Suppressor macrophage (primary cell): ENCODE results near the gene ACTN2.
A peak's percentile ranks its signal among the peaks of the same experiment; 100 is the strongest.

ENCODE experiments used
- DNase-seq, 4 experiments: peaks; one replicate each; pipeline ENCODE4 v3.0.0-alpha.2; 2020 to 2022

The ACTN2 gene

GRCh38 chr1:236744533-236744932 lies 58.2 kb downstream of the ACTN2 start:
- no peak for DNase-seq

DNA sequence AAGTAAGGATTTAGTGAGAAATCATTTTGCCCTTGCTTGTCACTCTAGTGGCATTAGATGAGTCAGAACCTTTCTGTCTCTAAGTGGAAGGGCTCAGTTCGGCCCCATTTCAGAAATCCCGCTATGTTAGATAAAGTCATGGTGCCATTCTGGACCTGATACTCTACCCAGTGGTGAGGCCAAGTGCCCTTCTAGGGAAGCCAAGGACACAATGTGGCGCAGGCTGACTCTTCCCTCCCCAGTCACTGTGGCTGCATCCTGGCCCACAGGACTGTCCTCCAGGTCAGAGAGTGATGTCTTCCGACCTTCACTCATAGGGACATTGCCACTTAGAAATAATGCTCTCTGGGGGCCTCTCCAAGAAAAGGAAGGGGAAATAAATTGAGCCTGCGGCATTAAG lies 60.5 kb downstream of the ACTN2 start:
- no peak for DNase-seq

DNA sequence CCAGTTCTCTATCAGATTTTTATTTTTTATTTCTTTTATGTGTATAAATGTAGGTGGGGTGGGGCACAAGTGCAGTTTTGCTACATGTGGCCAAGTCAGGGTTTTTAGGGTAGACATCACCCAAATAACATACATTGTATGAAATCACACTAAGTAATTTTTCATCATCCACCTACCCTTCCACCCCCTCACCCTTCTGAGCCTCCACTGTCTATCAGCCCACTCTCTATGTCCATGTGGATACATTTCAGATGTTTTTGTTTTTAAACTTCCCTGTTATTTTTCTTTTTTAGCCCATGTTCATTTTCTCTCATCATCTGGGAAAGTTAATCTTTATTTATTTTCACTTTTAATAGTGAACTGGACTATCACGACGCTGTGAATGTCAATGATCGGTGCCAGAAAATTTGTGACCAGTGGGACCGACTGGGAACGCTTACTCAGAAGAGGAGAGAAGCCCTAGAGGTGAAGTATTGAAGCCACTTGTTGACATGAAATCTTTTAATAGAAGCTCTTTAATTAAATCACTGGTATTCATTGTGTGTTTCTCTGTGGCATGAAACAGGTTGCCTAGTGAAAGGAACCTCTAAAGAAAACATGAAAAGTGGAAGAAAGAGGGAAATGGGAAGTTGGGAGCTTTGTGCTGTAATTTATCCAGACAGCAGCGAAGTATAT lies 61.1 kb downstream of the ACTN2 start:
- no peak for DNase-seq

- DNase-seq: no peak
These were observed 62.1 kb downstream of the ACTN2 start for GRCh38 chr1:236748268-236748870.

DNA sequence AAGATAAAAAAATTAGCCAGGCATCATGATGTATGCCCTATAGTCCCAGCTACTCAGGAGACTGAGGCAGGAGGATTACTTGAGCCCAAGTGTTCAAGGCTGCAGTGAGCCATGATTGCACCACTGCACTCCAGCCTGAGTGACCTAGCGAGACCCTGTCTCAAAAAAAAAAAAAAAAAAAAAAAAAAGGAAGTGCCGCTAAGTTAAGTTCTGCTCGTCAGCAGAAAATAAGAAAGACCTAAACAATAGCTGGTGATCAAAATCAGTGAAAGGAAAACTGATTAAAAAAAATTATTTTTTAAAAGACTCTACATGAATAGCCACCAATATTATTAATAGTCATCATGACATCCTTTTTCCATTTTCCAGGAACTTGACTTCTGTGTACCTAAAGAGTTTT lies 64.6 kb downstream of the ACTN2 start:
- peak in 3 of 4 experiments; percentile 15 to 39 (median 35) for DNase-seq

GRCh38 chr1:236751385-236751784 lies 65.1 kb downstream of the ACTN2 start:
- no peak for DNase-seq

DNA sequence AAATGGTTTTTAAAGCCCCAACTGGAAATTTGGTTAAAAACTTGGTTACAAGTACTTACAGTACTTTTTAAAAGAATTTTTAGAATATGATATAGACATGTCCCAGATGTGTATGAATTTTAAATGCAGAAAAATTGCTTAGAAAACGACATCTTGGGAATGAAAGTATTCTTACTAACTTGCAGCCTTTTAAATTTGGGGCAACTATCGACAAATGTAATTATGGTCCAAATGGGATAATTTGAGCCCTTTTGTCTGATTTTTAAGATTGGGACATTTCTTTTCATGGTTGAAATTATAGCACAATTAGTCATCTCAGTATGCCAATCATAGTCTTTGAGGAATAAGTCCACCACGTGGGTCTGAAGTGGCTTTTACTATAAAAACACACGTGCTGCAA lies 65.6 kb downstream of the ACTN2 start:
- DNase-seq: no peak

DNA sequence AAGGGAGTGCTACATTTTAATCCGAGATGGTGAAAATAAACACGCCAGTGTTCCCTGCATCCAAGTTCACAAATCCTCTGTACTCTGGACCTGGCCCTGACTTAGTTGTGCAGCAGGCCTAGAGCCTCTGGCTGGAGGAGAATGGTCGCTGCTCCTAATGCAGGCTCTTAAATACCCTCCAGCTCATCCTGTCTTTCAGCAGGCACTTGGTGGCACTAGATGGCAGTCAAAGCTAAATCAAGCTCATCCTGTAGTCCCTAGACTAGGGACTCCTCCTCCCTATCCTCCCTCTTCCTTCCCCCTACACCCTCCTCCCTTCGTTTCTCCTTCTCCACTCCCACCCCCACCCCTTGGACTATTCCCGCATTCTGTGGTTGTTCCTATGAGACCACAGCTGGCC lies 67.2 kb downstream of the ACTN2 start:
- peak in 3 of 4 experiments; percentile 6 to 22 (median 14) for DNase-seq

GRCh38 chr1:236753964-236754363 lies 67.7 kb downstream of the ACTN2 start:
- no peak for DNase-seq

DNA sequence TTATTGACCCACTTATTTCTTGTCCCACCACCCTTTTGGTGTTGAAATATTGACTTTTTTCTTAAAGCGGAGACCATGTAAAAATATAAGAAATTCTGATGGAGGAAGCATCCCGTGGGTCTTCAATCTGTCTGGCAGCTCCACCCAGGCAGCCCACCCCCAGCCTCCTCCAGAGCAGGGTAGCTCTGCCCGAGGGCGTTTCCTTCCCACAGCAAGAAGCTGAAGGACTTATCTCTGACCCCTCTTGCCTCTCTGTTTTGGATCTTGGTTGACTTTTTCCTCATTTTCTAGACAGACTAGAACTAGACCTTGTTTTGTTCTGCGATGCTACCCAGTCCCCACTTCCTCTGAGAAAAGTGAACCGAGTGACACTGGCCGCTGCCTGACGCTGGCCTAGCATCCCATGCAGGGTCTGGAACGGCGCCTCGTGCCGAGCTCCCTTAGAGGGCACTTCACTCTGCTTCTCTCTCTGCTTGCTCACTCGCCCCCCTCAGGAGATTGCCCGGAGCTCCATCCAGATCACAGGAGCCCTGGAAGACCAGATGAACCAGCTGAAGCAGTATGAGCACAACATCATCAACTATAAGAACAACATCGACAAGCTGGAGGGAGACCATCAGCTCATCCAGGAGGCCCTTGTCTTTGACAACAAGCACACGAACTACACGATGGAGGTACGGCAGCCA lies 68.4 kb downstream of the ACTN2 start:
- DNase-seq: no peak

- DNase-seq: no peak
These were observed 71.3 kb downstream of the ACTN2 start for GRCh38 chr1:236757640-236758039.

DNA sequence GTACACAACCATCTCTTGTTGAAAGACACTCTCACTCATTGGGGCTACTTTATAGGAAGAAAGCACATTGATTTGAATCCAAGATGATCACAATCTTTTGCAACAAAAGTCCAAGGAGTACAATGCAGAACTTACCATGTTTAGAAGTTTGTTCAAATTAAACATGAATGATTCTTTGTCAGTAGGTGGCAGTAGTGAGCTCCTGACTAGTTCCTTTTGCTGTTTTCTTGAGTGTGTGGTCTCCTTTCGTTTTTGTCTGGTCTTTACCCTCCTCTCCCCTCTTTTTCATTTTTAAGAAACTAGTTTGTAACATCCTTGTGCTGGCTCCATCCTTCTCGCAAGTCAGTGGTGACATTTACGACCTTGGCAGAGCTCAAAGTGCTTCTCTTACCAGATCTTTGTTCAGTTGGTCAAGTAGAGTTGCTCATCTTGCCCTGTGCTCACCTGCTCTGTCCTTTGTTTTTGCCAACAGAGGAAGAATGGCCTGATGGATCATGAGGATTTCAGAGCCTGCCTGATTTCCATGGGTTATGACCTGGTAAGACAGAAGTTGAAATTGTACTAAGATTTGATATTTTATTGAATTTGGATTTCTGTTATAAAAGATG lies 73.1 kb downstream of the ACTN2 start:
- peak; percentile 54 to 83 (median 70) for DNase-seq

GRCh38 chr1:236760480-236760879 lies 74.2 kb downstream of the ACTN2 start:
- no peak for DNase-seq

GRCh38 chr1:236760986-236761385 lies 74.7 kb downstream of the ACTN2 start:
- no peak for DNase-seq

- DNase-seq: no peak
These were observed 75.3 kb downstream of the ACTN2 start for GRCh38 chr1:236761397-236762132.

GRCh38 chr1:236762410-236762809 lies 76.1 kb downstream of the ACTN2 start:
- DNase-seq: peak; percentile 35 to 74 (median 53)

DNA sequence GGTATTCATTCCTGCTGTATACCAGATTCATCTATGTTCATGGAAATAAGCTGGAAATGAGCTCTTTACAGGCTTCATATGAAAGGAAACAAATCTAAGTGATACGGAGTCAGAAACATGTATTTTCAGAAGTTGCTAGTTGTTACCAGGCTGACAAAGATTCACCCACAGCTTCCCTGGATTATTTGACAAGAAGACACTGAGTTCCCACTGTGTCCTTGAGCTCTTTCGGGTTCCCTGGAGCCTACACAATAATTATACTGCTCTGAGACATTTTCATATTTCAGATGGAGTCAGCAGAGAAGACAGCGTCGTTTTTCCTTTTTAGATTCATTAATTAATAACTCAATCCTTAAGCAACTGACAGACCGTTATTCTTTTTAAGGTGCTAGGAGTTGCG lies 79.5 kb downstream of the ACTN2 start:
- no peak for DNase-seq

DNA sequence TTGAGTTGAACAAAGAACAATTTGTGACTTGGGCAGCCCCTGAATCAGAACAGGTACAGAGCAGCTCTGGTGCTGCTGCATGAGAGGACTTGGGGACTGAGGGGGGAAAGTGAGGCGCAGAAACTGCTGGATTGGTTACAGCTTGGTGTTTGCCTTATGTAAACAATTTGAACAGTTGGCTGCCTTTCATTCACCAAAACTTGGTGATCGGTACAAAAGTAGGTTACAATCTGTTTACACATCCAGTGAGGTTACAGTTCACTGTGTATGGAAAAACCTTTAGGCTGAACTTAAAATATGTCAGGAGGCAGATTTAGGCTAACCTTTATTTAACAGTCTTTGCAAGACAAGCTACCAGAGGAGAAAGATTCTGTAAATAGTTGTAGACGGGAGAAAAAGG lies 80.2 kb downstream of the ACTN2 start:
- DNase-seq: no peak

DNA sequence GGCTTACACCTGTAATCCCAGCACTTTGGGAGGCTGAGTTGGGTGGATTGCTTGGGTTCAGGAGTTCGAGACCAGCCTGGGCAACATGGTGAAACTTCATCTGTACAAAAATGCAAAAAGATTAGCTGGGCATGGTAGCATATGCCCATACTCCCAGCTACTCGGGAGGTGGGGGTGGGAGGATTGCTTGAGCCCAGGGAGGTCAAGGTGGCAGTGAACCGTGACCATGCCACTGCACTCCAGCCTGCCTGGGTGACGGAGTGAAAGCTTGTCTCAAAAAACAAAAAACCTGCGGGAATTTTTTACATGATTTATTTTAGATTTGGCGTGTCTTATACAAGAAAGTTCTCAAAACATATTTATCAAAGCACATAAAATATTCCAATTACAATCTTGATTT lies 81.0 kb downstream of the ACTN2 start:
- DNase-seq: no peak

- DNase-seq: no peak
These were observed 82.3 kb downstream of the ACTN2 start for GRCh38 chr1:236768601-236769000.

DNA sequence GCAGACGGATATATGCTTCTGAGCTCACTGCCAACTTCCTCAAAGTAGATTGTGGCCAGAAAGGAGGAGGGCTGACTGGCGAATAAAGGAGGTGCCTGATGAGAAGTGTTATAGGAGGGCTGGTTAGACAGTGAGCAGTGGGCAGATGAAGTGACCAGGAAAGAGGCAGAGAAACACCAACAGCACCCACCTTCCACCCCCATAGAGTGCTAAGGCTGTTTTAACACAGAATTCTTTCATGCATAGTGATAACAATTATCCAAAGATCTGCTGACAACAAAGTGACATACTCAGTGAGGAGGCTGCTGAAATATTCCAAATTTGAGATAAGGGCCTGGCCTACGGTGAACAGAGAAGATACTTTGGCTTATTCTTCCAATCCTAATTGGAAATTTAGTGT lies 87.6 kb downstream of the ACTN2 start:
- DNase-seq: peak in 3 of 4 experiments; percentile 10 to 19 (median 13)

GRCh38 chr1:236774926-236775325 lies 88.6 kb downstream of the ACTN2 start:
- DNase-seq: no peak

- DNase-seq: no peak
These were observed 93.0 kb downstream of the ACTN2 start for GRCh38 chr1:236779312-236779711.
